ENCODE data around the gene TET1. TPM values are rescaled to one million over a fixed set of nuclear protein-coding genes. Genes with fewer than 3 reads are reported as not detected.
A peak's percentile ranks its signal among the peaks of the same experiment; 100 is the strongest.

Gene TET1
- total and polyA plus RNA-seq, 2 experiments from 2014 or later: 37.2 to 90.5 TPM

GRCh38 chr10:68618234-68618633, 58.1 kb downstream of the TET1 start:
- Mint-ChIP-seq H3K36me3 (ENCODE audit: low read depth) (peaks cover 11% of the 10 kb centered on the region), H3K4me3 (no peak overlapping the region), H3K9me3 (no peaks in the 10 kb centered on the region), H3K27ac (no peak overlapping the region), H3K4me1 (peaks cover 10% of the 10 kb centered on the region), H3K27me3 (ENCODE audit: insufficient read depth, low read depth, poor library complexity) (peaks cover 2% of the 10 kb centered on the region)
- Histone ChIP-seq H3K4me1 (ENCODE audit: insufficient read depth) (peaks cover 12% of the 10 kb centered on the region), H3K27ac (ENCODE audit: low read depth) (peak overlapping the region; percentile 39; the same call in 1 of the 2 replicates), H3K79me2 (replicated peaks; ENCODE audit: insufficient read depth) (peaks cover 81% of the 10 kb centered on the region), H3K9me2 (ENCODE audit: insufficient read depth) (no peaks in the 10 kb centered on the region), H3F3A (replicated peaks; ENCODE audit: low read depth) (no peaks in the 10 kb centered on the region), H3K4me3 (no peak overlapping the region), H3K4me2 (no peak overlapping the region), H4K20me1 (replicated peaks; ENCODE audit: insufficient read depth) (peaks cover 21% of the 10 kb centered on the region), H3K36me3 (ENCODE audit: insufficient read depth) (peaks cover 2% of the 10 kb centered on the region; the same call in 1 of the 2 replicates), H3K27me3 (ENCODE audit: insufficient read depth) (no peaks in the 10 kb centered on the region), H2AFZ (no peak overlapping the region)
- no peak for TF ChIP-seq ZNF462 (CRISPR knock-in tag; IDR thresholded peaks at IDR 0.05)
- ATAC-seq (no peak), DNase-seq (ENCODE audit: low spot score) (no peak)

GRCh38 chr10:68619595-68619994, 59.5 kb downstream of the TET1 start:
- no peak overlapping the region for H3K4me3 Mint-ChIP-seq
- TF ChIP-seq EZH2 (IDR thresholded peaks at IDR 0.05; ENCODE audit: low read depth, unreplicated experiment) (no peak), STAT1 (IDR thresholded peaks at IDR 0.05; ENCODE audit: unreplicated experiment) (no peak), ZNF462 (CRISPR knock-in tag; IDR thresholded peaks at IDR 0.05) (no peak), JUNB (IDR thresholded peaks at IDR 0.05; ENCODE audit: unreplicated experiment) (no peak), CREB1 (CRISPR knock-in tag; IDR thresholded peaks at IDR 0.05; ENCODE audit: low read depth) (no peak), EZH2phosphoT487 (IDR thresholded peaks at IDR 0.05; ENCODE audit: unreplicated experiment) (no peak), ZNF114 (CRISPR knock-in tag; IDR thresholded peaks at IDR 0.05) (no peak)

More at GRCh38 chr10:68619595-68619994, 59.5 kb downstream of the TET1 start:
- Mint-ChIP-seq H3K36me3 (ENCODE audit: low read depth) (peaks cover 9% of the 10 kb centered on the region), H3K27me3 (ENCODE audit: insufficient read depth, low read depth, poor library complexity) (peaks cover 2% of the 10 kb centered on the region), H3K4me1 (peaks cover 10% of the 10 kb centered on the region), H3K9me3 (no peaks in the 10 kb centered on the region), H3K27ac (no peak overlapping the region)
- Histone ChIP-seq H4K20me1 (replicated peaks; ENCODE audit: insufficient read depth) (peaks cover 21% of the 10 kb centered on the region), H3K79me2 (replicated peaks; ENCODE audit: insufficient read depth) (peaks cover 79% of the 10 kb centered on the region), H3K36me3 (ENCODE audit: insufficient read depth) (no peaks in the 10 kb centered on the region), H3K4me2 (no peak overlapping the region; the same call in 1 of the 2 replicates), H3K9me2 (ENCODE audit: insufficient read depth) (no peaks in the 10 kb centered on the region), H2AFZ (no peak overlapping the region), H3F3A (replicated peaks; ENCODE audit: low read depth) (no peaks in the 10 kb centered on the region), H3K27ac (ENCODE audit: low read depth) (peak overlapping the region; percentile 1; the same call in 1 of the 2 replicates), H3K27me3 (ENCODE audit: insufficient read depth) (no peaks in the 10 kb centered on the region), H3K4me1 (ENCODE audit: insufficient read depth) (peaks cover 12% of the 10 kb centered on the region), H3K4me3 (no peak overlapping the region)
- ATAC-seq: no peak
- DNase-seq (ENCODE audit: low spot score): no peak

All from GM23338 (cell line).